HCT116 (cell line): ENCODE measurements around the gene GMEB1.

Experiments
- CBX3 ChIP-seq: IDR thresholded peaks from 2 replicates; pipeline ENCODE4 v1.6.1; 2012; ENCODE audit warnings: low read depth
- CTCF ChIP-seq, 3 experiments: fragments of 200-600 bp in 1 of 3; sonication (generic) in 1 of 3; IDR thresholded peaks in 2 of 3; conservative IDR thresholded peaks in 1 of 3; 2 replicates each; pipeline ENCODE4 v1.5.1; 2012 to 2017; ENCODE audit warnings: low read depth in 2 of 3, low read length in 2 of 3, antibody characterized with exemption in 1 of 3, borderline replicate concordance in 1 of 3, control low read depth in 1 of 3, mild to moderate bottlenecking in 1 of 3, mixed read lengths in 1 of 3, mixed run types in 1 of 3, moderate library complexity in 1 of 3; ENCODE audit not compliant: insufficient read depth in 1 of 3
- EGR1 ChIP-seq: IDR thresholded peaks from 2 replicates; pipeline ENCODE4 v1.6.1; 2012; ENCODE audit warnings: low read depth
- EZH2 ChIP-seq: fragments of 200-600 bp; sonication (generic); IDR thresholded peaks from 2 replicates; pipeline ENCODE4 v1.6.1; 2017; ENCODE audit warnings: antibody characterized with exemption, mixed run types
- EZH2phosphoT487 ChIP-seq: fragments of 200-600 bp; IDR thresholded peaks from 2 replicates; pipeline ENCODE4 v1.6.1; 2018; ENCODE audit warnings: antibody characterized with exemption, borderline replicate concordance
- FOSL1 ChIP-seq: IDR thresholded peaks from 2 replicates; pipeline ENCODE4 v1.6.1; 2012; ENCODE audit warnings: low read depth
- POLR2A ChIP-seq: IDR thresholded peaks from 2 replicates; pipeline ENCODE4 v1.7.0; 2011; ENCODE audit warnings: borderline replicate concordance; ENCODE audit not compliant: insufficient read depth, insufficient read length; ENCODE audit errors: extremely low read depth
- POLR2AphosphoS5 ChIP-seq: IDR thresholded peaks from 2 replicates; pipeline ENCODE4 v1.6.1; 2011; ENCODE audit warnings: mild to moderate bottlenecking, low read depth, low read length, moderate library complexity
- RAD21 ChIP-seq: IDR thresholded peaks from 2 replicates; pipeline ENCODE4 v1.6.1; 2012; ENCODE audit warnings: low read depth, mild to moderate bottlenecking
- YY1 ChIP-seq: IDR thresholded peaks from 2 replicates; pipeline ENCODE4 v1.6.1; 2011; ENCODE audit warnings: low read length, low read depth, moderate library complexity, mild to moderate bottlenecking; ENCODE audit not compliant: insufficient replicate concordance; ENCODE audit errors: extremely low read depth
- ZNF274 ChIP-seq: fragments of 200-500 bp; sonication (Bioruptor generic); IDR thresholded peaks from 2 replicates; pipeline ENCODE4 v1.6.1; 2014; ENCODE audit warnings: mild to moderate bottlenecking, low read depth, low read length, inconsistent platforms

- TF ChIP-seq POLR2AphosphoS5 (no peak), CTCF (IDR thresholded peaks at IDR 0.05 in 2 of 3, conservative IDR thresholded peaks at IDR 0.05 in 1 of 3; ENCODE audit: borderline replicate concordance in 1 of 3, insufficient read depth in 1 of 3, low read depth in 2 of 3, low read length in 2 of 3) (no peak), EZH2 (no peak), POLR2A (no peak), EGR1 (no peak), RAD21 (no peak), ZNF274 (no peak), FOSL1 (no peak), YY1 (no peak), CBX3 (no peak), EZH2phosphoT487 (no peak)
These were observed 51.8 kb downstream of the GMEB1 start for GRCh38 chr1:28720376-28720775.
